ENCODE results near the gene SLC22A14.
"Not testable (repeated sequence)": the region's sequence is repeated elsewhere in the genome, so short reads cannot be mapped to it uniquely, and the experiment has no call there.

SLC22A14 gene

GRCh38 chr3:38289286-38290217 is 7.5 kb downstream of the SLC22A14 start:
- H3K27ac ChIP-seq (ENCODE audit: low read depth, low read length); H3K4me1 ChIP-seq (ENCODE audit: control insufficient read depth, insufficient read depth, low read length); H3K9me3 ChIP-seq (ENCODE audit: control insufficient read depth, insufficient read depth, low read length); H3K27me3 ChIP-seq (ENCODE audit: control insufficient read depth, insufficient read depth, low read length); H3K36me3 ChIP-seq (ENCODE audit: control insufficient read depth, insufficient read depth, low read length); H3K9ac ChIP-seq (ENCODE audit: low read depth, low read length); H3K4me3 ChIP-seq (ENCODE audit: low read depth, low read length): not testable (repeated sequence)

DNA sequence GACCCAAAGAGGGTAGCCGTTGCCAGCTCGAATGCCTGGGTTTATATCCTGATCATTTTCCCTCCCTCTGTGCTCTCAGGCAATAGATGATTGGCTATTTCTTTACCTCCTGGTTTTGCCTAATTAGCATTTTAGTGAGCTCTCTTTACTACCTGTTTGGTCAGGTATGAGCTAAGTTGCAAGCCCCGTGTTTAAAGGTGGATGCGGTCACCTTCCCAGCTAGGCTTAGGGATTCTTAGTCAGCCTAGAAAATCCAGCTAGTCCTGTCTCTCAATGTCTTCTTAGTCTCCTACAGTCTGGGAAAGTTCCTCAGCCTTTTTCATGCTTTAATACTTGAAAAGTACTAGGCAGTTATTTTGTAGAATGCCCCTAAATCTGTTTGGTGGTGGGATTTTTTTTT is 15.0 kb downstream of the SLC22A14 start:
- not testable (repeated sequence) for H3K4me3 ChIP-seq (ENCODE audit: low read depth, low read length); H3K36me3 ChIP-seq (ENCODE audit: control insufficient read depth, insufficient read depth, low read length); H3K9ac ChIP-seq (ENCODE audit: low read depth, low read length); H3K9me3 ChIP-seq (ENCODE audit: control insufficient read depth, insufficient read depth, low read length); H3K4me1 ChIP-seq (ENCODE audit: control insufficient read depth, insufficient read depth, low read length); H3K27ac ChIP-seq (ENCODE audit: low read depth, low read length); H3K27me3 ChIP-seq (ENCODE audit: control insufficient read depth, insufficient read depth, low read length)

GRCh38 chr3:38297537-38297936 is 15.4 kb downstream of the SLC22A14 start:
- no peaks in the 10 kb centered on the region for H3K4me1 ChIP-seq (ENCODE audit: control insufficient read depth, insufficient read depth, low read length)
- H3K9me3 ChIP-seq (ENCODE audit: control insufficient read depth, insufficient read depth, low read length) = no peaks in the 10 kb centered on the region
- H3K27me3 ChIP-seq (ENCODE audit: control insufficient read depth, insufficient read depth, low read length) = no peaks in the 10 kb centered on the region
- H3K27ac ChIP-seq (ENCODE audit: low read depth, low read length) = no peak overlapping the region
- no peak overlapping the region for H3K4me3 ChIP-seq (ENCODE audit: low read depth, low read length)
- H3K9ac ChIP-seq (ENCODE audit: low read depth, low read length) = no peak overlapping the region
- H3K36me3 ChIP-seq (ENCODE audit: control insufficient read depth, insufficient read depth, low read length) = no peaks in the 10 kb centered on the region

DNA sequence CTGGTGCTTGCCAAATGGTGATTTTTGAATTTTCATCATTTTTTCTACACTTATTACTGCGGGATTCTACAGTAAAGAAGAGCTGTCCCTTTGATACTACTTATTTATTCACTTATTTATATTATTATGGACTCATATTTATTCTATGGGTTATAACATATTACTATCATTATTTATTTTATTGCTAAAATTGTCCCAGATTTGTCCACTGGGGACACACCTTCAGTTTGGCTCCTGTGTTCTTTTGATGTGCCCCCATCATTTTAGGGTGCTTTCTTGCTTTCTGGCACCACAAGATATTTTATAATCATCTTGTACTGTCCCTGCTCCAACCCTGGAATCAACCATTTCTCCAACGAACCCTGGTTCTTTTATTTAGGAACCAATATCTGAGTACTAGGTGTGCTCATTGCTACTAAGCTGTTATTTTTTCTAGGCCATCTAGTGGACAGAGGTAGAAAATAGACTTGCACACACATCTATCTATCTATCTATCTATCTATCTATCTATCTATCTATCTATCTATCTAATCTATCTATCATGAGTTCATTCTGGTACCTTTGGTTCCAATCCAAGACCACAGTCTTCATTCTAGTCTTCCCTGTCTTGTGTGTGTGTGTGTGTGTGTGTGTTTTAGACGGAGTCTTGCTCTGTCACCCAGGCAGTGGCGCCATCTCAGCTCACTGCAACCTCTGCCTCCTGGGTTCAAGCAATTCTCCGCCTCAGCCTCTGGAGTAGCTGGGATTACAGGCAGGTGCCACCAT is 16.0 kb downstream of the SLC22A14 start:
- Histone ChIP-seq H3K27me3 (ENCODE audit: control insufficient read depth, insufficient read depth, low read length) (no peaks in the 10 kb centered on the region), H3K4me3 (ENCODE audit: low read depth, low read length) (no peak overlapping the region), H3K9me3 (ENCODE audit: control insufficient read depth, insufficient read depth, low read length) (no peaks in the 10 kb centered on the region), H3K27ac (ENCODE audit: low read depth, low read length) (no peak overlapping the region), H3K4me1 (ENCODE audit: control insufficient read depth, insufficient read depth, low read length) (no peaks in the 10 kb centered on the region), H3K36me3 (ENCODE audit: control insufficient read depth, insufficient read depth, low read length) (no peaks in the 10 kb centered on the region), H3K9ac (ENCODE audit: low read depth, low read length) (no peak overlapping the region)

DNA sequence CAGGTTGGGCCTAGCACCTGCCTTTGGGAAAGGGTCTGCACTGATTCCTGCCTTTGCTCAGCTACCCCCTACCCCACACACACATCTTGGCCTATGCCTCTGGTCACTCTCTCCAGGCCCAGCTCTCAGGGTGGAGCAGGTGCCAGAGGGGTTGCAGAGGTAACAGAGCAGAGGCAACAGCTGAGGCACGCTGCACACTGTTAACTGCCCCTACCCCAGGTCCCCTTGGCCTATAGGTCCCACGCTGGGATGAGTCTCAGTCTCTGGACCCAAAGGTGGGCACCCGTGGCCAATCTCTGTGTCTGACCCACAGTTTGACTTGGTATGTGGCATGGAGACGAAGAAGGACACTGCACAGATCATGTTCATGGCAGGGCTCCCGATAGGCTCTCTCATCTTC is 24.8 kb downstream of the SLC22A14 start:
- no peaks in the 10 kb centered on the region for H3K27me3 ChIP-seq (ENCODE audit: control insufficient read depth, insufficient read depth, low read length)
- H3K4me1 ChIP-seq (ENCODE audit: control insufficient read depth, insufficient read depth, low read length) = no peaks in the 10 kb centered on the region
- no peak overlapping the region for H3K27ac ChIP-seq (ENCODE audit: low read depth, low read length)
- no peaks in the 10 kb centered on the region for H3K9me3 ChIP-seq (ENCODE audit: control insufficient read depth, insufficient read depth, low read length)
- no peaks in the 10 kb centered on the region for H3K36me3 ChIP-seq (ENCODE audit: control insufficient read depth, insufficient read depth, low read length)
- no peak overlapping the region for H3K9ac ChIP-seq (ENCODE audit: low read depth, low read length)
- H3K4me3 ChIP-seq (ENCODE audit: low read depth, low read length) = no peak overlapping the region

DNA sequence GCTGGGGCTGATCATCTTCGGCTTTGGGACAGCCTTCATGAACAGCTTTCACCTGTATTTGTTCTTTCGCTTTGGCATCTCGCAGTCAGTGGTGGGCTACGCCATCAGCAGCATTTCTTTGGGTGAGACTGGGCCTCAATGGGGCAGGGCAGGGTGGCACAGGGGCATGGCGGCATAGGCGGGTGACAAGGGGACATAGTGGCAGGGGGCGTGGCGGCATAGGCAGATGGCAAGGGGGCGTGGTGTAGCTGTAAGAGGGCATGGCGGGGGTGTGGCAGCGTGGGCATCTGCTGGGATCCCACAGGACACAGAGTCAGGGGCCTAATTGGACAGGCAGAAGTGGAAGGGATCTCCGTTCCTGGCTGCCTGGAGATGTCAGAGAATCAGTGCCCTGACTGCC is 25.5 kb downstream of the SLC22A14 start:
- Histone ChIP-seq H3K9me3 (ENCODE audit: control insufficient read depth, insufficient read depth, low read length) (no peaks in the 10 kb centered on the region), H3K27me3 (ENCODE audit: control insufficient read depth, insufficient read depth, low read length) (no peaks in the 10 kb centered on the region), H3K9ac (ENCODE audit: low read depth, low read length) (no peak overlapping the region), H3K27ac (ENCODE audit: low read depth, low read length) (no peak overlapping the region), H3K36me3 (ENCODE audit: control insufficient read depth, insufficient read depth, low read length) (no peaks in the 10 kb centered on the region), H3K4me1 (ENCODE audit: control insufficient read depth, insufficient read depth, low read length) (no peaks in the 10 kb centered on the region), H3K4me3 (ENCODE audit: low read depth, low read length) (no peak overlapping the region)

DNA sequence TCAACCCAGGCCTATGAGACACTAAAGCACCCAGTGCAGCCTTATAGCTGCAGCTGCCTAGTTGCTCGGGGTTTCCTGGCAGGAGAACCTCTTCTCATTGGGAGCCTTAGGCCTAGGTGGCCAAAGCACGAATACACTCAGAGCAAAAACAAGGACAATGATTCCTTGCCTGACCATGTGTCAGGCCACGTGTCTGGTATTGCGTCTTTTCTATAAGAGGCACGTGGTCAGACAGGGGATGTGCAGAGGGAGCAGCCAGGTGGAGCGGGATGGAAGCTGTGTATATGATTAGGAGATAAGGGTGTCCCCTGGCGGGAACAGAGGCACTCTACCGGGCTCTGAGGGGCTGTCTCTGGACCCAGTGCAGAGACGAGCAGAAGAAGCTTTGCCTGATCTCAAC is 26.4 kb downstream of the SLC22A14 start:
- Histone ChIP-seq H3K9me3 (ENCODE audit: control insufficient read depth, insufficient read depth, low read length) (no peaks in the 10 kb centered on the region), H3K4me3 (ENCODE audit: low read depth, low read length) (no peak overlapping the region), H3K36me3 (ENCODE audit: control insufficient read depth, insufficient read depth, low read length) (no peaks in the 10 kb centered on the region), H3K27ac (ENCODE audit: low read depth, low read length) (no peak overlapping the region), H3K9ac (ENCODE audit: low read depth, low read length) (no peak overlapping the region), H3K27me3 (ENCODE audit: control insufficient read depth, insufficient read depth, low read length) (no peaks in the 10 kb centered on the region), H3K4me1 (ENCODE audit: control insufficient read depth, insufficient read depth, low read length) (no peaks in the 10 kb centered on the region)

DNA sequence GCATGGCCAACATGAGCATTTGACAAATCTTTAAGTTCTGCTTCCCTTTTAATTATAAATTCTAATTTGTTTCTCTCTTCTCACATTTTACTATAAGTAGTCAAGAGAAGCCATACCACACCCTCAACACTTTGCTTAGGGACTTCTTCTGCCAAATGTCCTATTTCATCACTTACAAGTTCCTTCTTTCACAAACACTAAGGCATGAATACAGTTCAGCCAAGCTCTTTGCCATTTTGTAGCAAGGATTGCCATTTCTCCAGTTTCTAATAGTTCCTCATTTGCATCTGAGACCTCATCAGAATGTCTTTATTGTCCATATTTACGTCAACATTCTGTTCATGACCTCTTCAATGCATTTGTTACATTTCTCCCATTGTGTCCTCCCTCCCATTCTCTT is 29.4 kb downstream of the SLC22A14 start:
- Histone ChIP-seq H3K4me1 (ENCODE audit: control insufficient read depth, insufficient read depth, low read length) (peaks cover 6% of the 10 kb centered on the region), H3K9me3 (ENCODE audit: control insufficient read depth, insufficient read depth, low read length) (no peaks in the 10 kb centered on the region), H3K27me3 (ENCODE audit: control insufficient read depth, insufficient read depth, low read length) (no peaks in the 10 kb centered on the region), H3K9ac (ENCODE audit: low read depth, low read length) (no peak overlapping the region), H3K27ac (ENCODE audit: low read depth, low read length) (no peak overlapping the region), H3K4me3 (ENCODE audit: low read depth, low read length) (no peak overlapping the region), H3K36me3 (ENCODE audit: control insufficient read depth, insufficient read depth, low read length) (no peaks in the 10 kb centered on the region)

DNA sequence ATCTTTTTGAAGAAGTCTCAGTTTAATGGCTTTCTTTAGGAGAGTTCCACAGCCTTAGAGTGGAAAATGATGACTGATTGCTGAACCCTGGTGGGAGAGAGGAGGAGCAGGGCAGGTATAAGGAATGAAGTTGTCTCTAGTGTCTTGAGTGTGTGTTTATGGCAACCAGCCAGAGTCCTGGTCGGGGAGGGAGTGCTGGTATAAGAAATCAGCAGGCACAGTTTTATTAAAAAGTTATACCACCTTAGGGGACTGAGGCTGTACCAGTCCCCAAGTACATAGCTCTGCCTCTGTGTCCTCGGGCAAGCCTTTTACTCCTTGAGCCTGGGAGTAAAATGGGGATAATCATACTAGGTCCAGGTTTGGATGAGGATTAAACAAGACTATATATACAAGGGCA is 29.8 kb downstream of the SLC22A14 start:
- no peaks in the 10 kb centered on the region for H3K36me3 ChIP-seq (ENCODE audit: control insufficient read depth, insufficient read depth, low read length)
- no peaks in the 10 kb centered on the region for H3K27me3 ChIP-seq (ENCODE audit: control insufficient read depth, insufficient read depth, low read length)
- H3K4me3 ChIP-seq (ENCODE audit: low read depth, low read length) = no peak overlapping the region
- H3K9ac ChIP-seq (ENCODE audit: low read depth, low read length) = no peak overlapping the region
- peaks cover 6% of the 10 kb centered on the region for H3K4me1 ChIP-seq (ENCODE audit: control insufficient read depth, insufficient read depth, low read length)
- no peak overlapping the region for H3K27ac ChIP-seq (ENCODE audit: low read depth, low read length)
- no peaks in the 10 kb centered on the region for H3K9me3 ChIP-seq (ENCODE audit: control insufficient read depth, insufficient read depth, low read length)

DNA sequence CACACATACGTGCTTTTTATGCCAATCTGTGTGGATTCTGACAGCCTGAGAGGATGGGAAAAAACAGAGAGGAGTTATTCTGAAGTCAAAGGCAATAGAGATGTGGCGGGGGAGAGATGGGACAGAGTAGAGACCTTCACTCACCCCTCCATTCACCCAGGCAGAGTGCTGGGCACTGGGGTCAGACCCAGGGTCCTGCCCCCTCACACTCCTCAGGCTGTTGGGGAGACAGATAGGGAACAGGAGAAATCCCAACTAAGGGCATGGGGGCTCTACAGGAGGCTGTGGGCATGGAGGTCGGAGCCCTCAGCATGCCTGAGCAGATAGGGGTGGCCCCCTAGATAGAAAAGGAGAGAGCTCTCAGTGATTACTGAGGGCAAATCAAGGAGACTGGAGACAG is 30.3 kb downstream of the SLC22A14 start:
- no peak overlapping the region for H3K9ac ChIP-seq (ENCODE audit: low read depth, low read length)
- H3K9me3 ChIP-seq (ENCODE audit: control insufficient read depth, insufficient read depth, low read length) = no peaks in the 10 kb centered on the region
- H3K4me1 ChIP-seq (ENCODE audit: control insufficient read depth, insufficient read depth, low read length) = peaks cover 6% of the 10 kb centered on the region
- no peaks in the 10 kb centered on the region for H3K27me3 ChIP-seq (ENCODE audit: control insufficient read depth, insufficient read depth, low read length)
- H3K4me3 ChIP-seq (ENCODE audit: low read depth, low read length) = no peak overlapping the region
- no peak overlapping the region for H3K27ac ChIP-seq (ENCODE audit: low read depth, low read length)
- no peaks in the 10 kb centered on the region for H3K36me3 ChIP-seq (ENCODE audit: control insufficient read depth, insufficient read depth, low read length)

GRCh38 chr3:38313263-38313662 is 31.2 kb downstream of the SLC22A14 start:
- Histone ChIP-seq H3K36me3 (ENCODE audit: control insufficient read depth, insufficient read depth, low read length) (no peaks in the 10 kb centered on the region), H3K27me3 (ENCODE audit: control insufficient read depth, insufficient read depth, low read length) (no peaks in the 10 kb centered on the region), H3K9ac (ENCODE audit: low read depth, low read length) (no peak overlapping the region), H3K4me3 (ENCODE audit: low read depth, low read length) (no peak overlapping the region), H3K4me1 (ENCODE audit: control insufficient read depth, insufficient read depth, low read length) (peaks cover 6% of the 10 kb centered on the region), H3K9me3 (ENCODE audit: control insufficient read depth, insufficient read depth, low read length) (no peaks in the 10 kb centered on the region), H3K27ac (ENCODE audit: low read depth, low read length) (no peak overlapping the region)
